C4-2B (cell line): Measurements from ENCODE around the gene KRTDAP.

ENCODE experiments used
- ZFX ChIP-seq: fragments of 450-650 bp; IDR thresholded peaks from 2 replicates; pipeline ENCODE4 v1.6.1; 2017
- TF ChIP-seq, protein P1 (sequence below): fragments of 450-650 bp; conservative IDR thresholded peaks from 2 replicates; pipeline ENCODE4 v1.5.1; 2017; ENCODE audit warnings: mild to moderate bottlenecking

GRCh38 chr19:35493971-35494370, 3.7 kb upstream of the KRTDAP start:
- TF ChIP-seq, protein P1, sequence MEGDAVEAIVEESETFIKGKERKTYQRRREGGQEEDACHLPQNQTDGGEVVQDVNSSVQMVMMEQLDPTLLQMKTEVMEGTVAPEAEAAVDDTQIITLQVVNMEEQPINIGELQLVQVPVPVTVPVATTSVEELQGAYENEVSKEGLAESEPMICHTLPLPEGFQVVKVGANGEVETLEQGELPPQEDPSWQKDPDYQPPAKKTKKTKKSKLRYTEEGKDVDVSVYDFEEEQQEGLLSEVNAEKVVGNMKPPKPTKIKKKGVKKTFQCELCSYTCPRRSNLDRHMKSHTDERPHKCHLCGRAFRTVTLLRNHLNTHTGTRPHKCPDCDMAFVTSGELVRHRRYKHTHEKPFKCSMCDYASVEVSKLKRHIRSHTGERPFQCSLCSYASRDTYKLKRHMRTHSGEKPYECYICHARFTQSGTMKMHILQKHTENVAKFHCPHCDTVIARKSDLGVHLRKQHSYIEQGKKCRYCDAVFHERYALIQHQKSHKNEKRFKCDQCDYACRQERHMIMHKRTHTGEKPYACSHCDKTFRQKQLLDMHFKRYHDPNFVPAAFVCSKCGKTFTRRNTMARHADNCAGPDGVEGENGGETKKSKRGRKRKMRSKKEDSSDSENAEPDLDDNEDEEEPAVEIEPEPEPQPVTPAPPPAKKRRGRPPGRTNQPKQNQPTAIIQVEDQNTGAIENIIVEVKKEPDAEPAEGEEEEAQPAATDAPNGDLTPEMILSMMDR = no peak
- TF ChIP-seq ZFX = no peak
